Stromal cell of bone marrow (primary cell): Measurements from ENCODE around the gene POU6F2.
"Not testable (repeated sequence)": the region's sequence is repeated elsewhere in the genome, so short reads cannot be mapped to it uniquely, and the experiment has no call there.

Experiments
- DNase-seq: peaks from one replicate; pipeline ENCODE4 v3.0.0-alpha.2; 2012; ENCODE audit warnings: low read depth

Gene POU6F2

GRCh38 chr7:39355664-39356063, 378.0 kb downstream of the POU6F2 start:
- no peak for DNase-seq

- no peak for DNase-seq
These were observed 378.6 kb downstream of the POU6F2 start for GRCh38 chr7:39356172-39356925.

- DNase-seq, result no peak
These were observed 379.9 kb downstream of the POU6F2 start for GRCh38 chr7:39357648-39358047.

GRCh38 chr7:39360038-39360437, 382.3 kb downstream of the POU6F2 start:
- DNase-seq, result no peak

- DNase-seq, result no peak
These were observed 383.1 kb downstream of the POU6F2 start for GRCh38 chr7:39360766-39361165.

GRCh38 chr7:39365751-39366295, 388.1 kb downstream of the POU6F2 start:
- DNase-seq, result no peak

- DNase-seq, result no peak
These were observed 389.7 kb downstream of the POU6F2 start for GRCh38 chr7:39367451-39367850.

GRCh38 chr7:39367943-39368342, 390.2 kb downstream of the POU6F2 start:
- no peak for DNase-seq

GRCh38 chr7:39372383-39372782, 394.7 kb downstream of the POU6F2 start:
- DNase-seq, result no peak

- DNase-seq, result no peak
These were observed 396.8 kb downstream of the POU6F2 start for GRCh38 chr7:39374436-39375040.

- no peak for DNase-seq
These were observed 397.6 kb downstream of the POU6F2 start for GRCh38 chr7:39375047-39375873.

GRCh38 chr7:39375874-39376190, 398.1 kb downstream of the POU6F2 start:
- no peak for DNase-seq

- DNase-seq, result not testable (repeated sequence)
These were observed 399.2 kb downstream of the POU6F2 start for GRCh38 chr7:39376881-39377280.

- DNase-seq, result no peak
These were observed 401.7 kb downstream of the POU6F2 start for GRCh38 chr7:39379416-39379815.

- DNase-seq, result peak; percentile 49
These were observed 405.4 kb downstream of the POU6F2 start for GRCh38 chr7:39383136-39383535.

GRCh38 chr7:39384386-39384785, 406.7 kb downstream of the POU6F2 start:
- no peak for DNase-seq

GRCh38 chr7:39386718-39387117, 409.0 kb downstream of the POU6F2 start:
- no peak for DNase-seq

GRCh38 chr7:39392151-39392550, 414.4 kb downstream of the POU6F2 start:
- DNase-seq, result no peak

- DNase-seq, result no peak
These were observed 416.5 kb downstream of the POU6F2 start for GRCh38 chr7:39394105-39394680.

GRCh38 chr7:39399458-39399857, 421.7 kb downstream of the POU6F2 start:
- DNase-seq, result no peak

- DNase-seq, result no peak
These were observed 422.3 kb downstream of the POU6F2 start for GRCh38 chr7:39399986-39400385.

GRCh38 chr7:39400836-39401235, 423.1 kb downstream of the POU6F2 start:
- DNase-seq, result no peak
